GM12878 (cell line): ENCODE data around the gene TOB1. TPM values are rescaled to one million over a fixed set of nuclear protein-coding genes. Genes with fewer than 3 reads are reported as not detected.

Experiments used
- ATAC-seq: fragments of 200-7000 bp; cut with Tn5 transposase; 3 replicates; pipeline ENCODE4 v1.9.1; 2020; ENCODE audit warnings: mild to moderate bottlenecking, moderate library complexity
- BruUV-seq: library from RNA; stranded (reverse); fragments of 400-500 nt; replicated peaks from 2 replicates; lab custom pipeline; 2021; lab: Mats Ljungman, UMichigan
- CTCF ChIA-PET: fragments of 300-600 bp; sonication (Branson Sonifier 250); formaldehyde crosslinking; extraction: SDS; loops from one replicate; lab custom pipeline; 2021; ENCODE audit warnings: inconsistent platforms; lab: Yijun Ruan, JAX
- POLR2A ChIA-PET: fragments of 350-600 bp; formaldehyde crosslinking; extraction: SDS; loops from one replicate; lab custom pipeline; 2021; ENCODE audit warnings: inconsistent platforms; lab: Charles Lee
- RAD21 ChIA-PET: fragments of 300-600 bp; sonication (Branson Sonifier 250); formaldehyde crosslinking; loops from one replicate; lab custom pipeline; 2023; ENCODE audit warnings: antibody characterized with exemption; ENCODE audit not compliant: unreplicated experiment; lab: Charles Lee
- SMC1A ChIA-PET: fragments of 300-600 bp; sonication (Branson Sonifier 250); formaldehyde crosslinking; loops from one replicate; lab custom pipeline; 2023; ENCODE audit not compliant: unreplicated experiment, uncharacterized antibody; lab: Charles Lee
- DNase-seq: peaks from one replicate; pipeline ENCODE4 v3.0.0-alpha.2; 2011; ENCODE audit warnings: low read depth, low spot score
- FAIRE-seq: peaks from 3 replicates; lab custom pipeline; 2011; peaks lifted over from hg19 to GRCh38; lab: Jason Lieb, UNC
- H2AFZ ChIP-seq: 2 replicates; pipeline ENCODE4 v1.6.0; 2011; ENCODE audit warnings: low read depth, low read length, control low read depth; ENCODE audit not compliant: control insufficient read depth
- H3K27ac ChIP-seq: 2 replicates; pipeline ENCODE4 v1.5.1; 2011; ENCODE audit warnings: control low read depth; ENCODE audit not compliant: control insufficient read depth, insufficient read depth
- H3K27me3 ChIP-seq, 2 experiments: replicated peaks in 1 of 2; 2 replicates each; pipeline versions ENCODE4 v1.6.0 to v1.6.1; 2011; ENCODE audit warnings: low read length in 1 of 2; ENCODE audit not compliant: control insufficient read depth in 2 of 2, insufficient read depth in 2 of 2
- H3K36me3 ChIP-seq, 2 experiments: 2 replicates each; pipeline ENCODE4 v1.5.1; 2011; ENCODE audit warnings: low read length in 1 of 2; ENCODE audit not compliant: control insufficient read depth in 2 of 2, insufficient read depth in 2 of 2
- H3K4me1 ChIP-seq: 2 replicates; pipeline ENCODE4 v1.6.1; 2011; ENCODE audit warnings: mild to moderate bottlenecking, low read length, moderate library complexity, mixed read lengths; ENCODE audit not compliant: control insufficient read depth, insufficient read depth
- H3K4me2 ChIP-seq: 2 replicates; pipeline ENCODE4 v1.6.0; 2011; ENCODE audit warnings: control low read depth; ENCODE audit not compliant: control insufficient read depth, insufficient read depth
- H3K4me3 ChIP-seq: fragments of 200-600 bp; sonication (generic); 2 replicates; pipeline ENCODE4 v1.5.1; 2016
- H3K79me2 ChIP-seq: 2 replicates; pipeline ENCODE4 v1.6.0; 2011; ENCODE audit warnings: low read length; ENCODE audit not compliant: control insufficient read depth, insufficient read depth
- H3K9ac ChIP-seq: 2 replicates; pipeline ENCODE4 v1.8.0; 2011; ENCODE audit warnings: low read length, control low read depth, mixed read lengths; ENCODE audit not compliant: control insufficient read depth, insufficient read depth
- H3K9me3 ChIP-seq: replicated peaks from 3 replicates; pipeline ENCODE4 v1.5.1; 2011; ENCODE audit warnings: mild to moderate bottlenecking, low read length; ENCODE audit not compliant: control insufficient read depth, insufficient read depth
- H4K20me1 ChIP-seq: 2 replicates; pipeline ENCODE4 v1.6.0; 2011; ENCODE audit not compliant: control insufficient read depth, insufficient read depth
- ESRRA ChIP-seq: IDR thresholded peaks from 2 replicates; pipeline ENCODE4 v1.6.1; 2012; ENCODE audit warnings: mild to moderate bottlenecking, low read length, improper control_type of control experiment
- IKZF1 ChIP-seq: fragments of 450-650 bp; conservative IDR thresholded peaks from 2 replicates; pipeline ENCODE4 v1.6.1; 2017; ENCODE audit warnings: antibody characterized with exemption, mild to moderate bottlenecking
- NFIC ChIP-seq: IDR thresholded peaks from 2 replicates; pipeline ENCODE4 v1.6.1; 2012; ENCODE audit warnings: low read depth, mild to moderate bottlenecking, inconsistent platforms, low read length, moderate library complexity
- NKRF ChIP-seq: fragments of 450-650 bp; conservative IDR thresholded peaks from 2 replicates; pipeline ENCODE4 v1.6.1; 2017; ENCODE audit warnings: mild to moderate bottlenecking, moderate library complexity
- SREBF1 ChIP-seq: IDR thresholded peaks from 2 replicates; pipeline ENCODE4 v1.6.1; 2012; ENCODE audit warnings: mild to moderate bottlenecking, low read length
- TAF1 ChIP-seq: IDR thresholded peaks from 2 replicates; pipeline ENCODE4 v1.6.1; 2011; ENCODE audit warnings: mild to moderate bottlenecking, low read depth, low read length, borderline replicate concordance
- USF2 ChIP-seq: IDR thresholded peaks from 2 replicates; pipeline ENCODE4 v1.6.1; 2011; ENCODE audit warnings: low read depth, low read length, improper control_type of control experiment, borderline replicate concordance
- WGBS: methylation state at CpG from one replicate; pipeline ENCODE4 v1.1.6; 2016; ENCODE audit warnings: low lambda C conversion rate; ENCODE audit not compliant: insufficient replicate concordance, insufficient coverage; ENCODE audit errors: missing lambda C conversion rate; 5-methylcytosine and 5-hydroxymethylcytosine counted together
- in situ Hi-C: fragments of 300-500 bp; cut with MboI; formaldehyde crosslinking; loops from 9 replicates; pipeline ENCODE4 v1.14.3; 2018; ENCODE audit warnings: mixed read lengths
- intact Hi-C: fragments of 100-400 bp; cut with micrococcal nuclease; formaldehyde crosslinking; loops from one replicate; pipeline ENCODE4 v1.14.2; 2022; ENCODE audit not compliant: unreplicated experiment
- polyA plus RNA-seq, 11 experiments: library from polyadenylated mRNA; depleted of rRNA in 4 of 11; unstranded in 6 of 11; stranded (reverse) in 5 of 11; fragments of >200 nt; fragmentation: Nextera tagmentation in 4 of 11; fragmentation: Illumina TruSeq in 1 of 11; extraction: Ambion mirVana in 4 of 11; extraction: Trizol in 1 of 11; gene quantifications; 1 replicate in 1 of 11; 2 replicates in 10 of 11; pipeline versions ENCODE4 v1.2.1 to v1.2.3, GENCODE V29; 2011 to 2016; ENCODE audit warnings: inconsistent platforms in 2 of 11, missing spikeins in 2 of 11, low read depth in 1 of 11
- total RNA-seq, 4 experiments: library from RNA; depleted of rRNA in 3 of 4; stranded (reverse); fragments of >200 nt in 3 of 4; fragmentation: Illumina TruSeq in 1 of 4; extraction: Trizol in 1 of 4; gene quantifications; 2 replicates each; pipeline versions ENCODE4 v1.2.1 to v1.2.3, GENCODE V29; 2013 to 2021

TOB1 gene
- total and polyA plus RNA-seq, 10 of the 15 experiments (the other 5 are each of a cell fraction or from before 2014, with no cell fraction given): 5.0 to 32.4 (median 13.7) TPM

GRCh38 chr17:50884439-50885311 lies 18.5 kb upstream of the TOB1 start (continued):
- TF ChIP-seq TAF1: no peak

GRCh38 chr17:50883850-50884438 lies 17.8 kb upstream of the TOB1 start:
- Histone ChIP-seq H3K4me3 (no peak overlapping the region), H3K4me2 (no peak overlapping the region), H3K9ac (no peak overlapping the region), H2AFZ (peak overlapping the region; percentile 73), H3K27me3 (no peaks in the 10 kb centered on the region), H3K79me2 (no peaks in the 10 kb centered on the region), H3K4me1 (peaks cover 3% of the 10 kb centered on the region; the same call in 1 of the 2 replicates), H3K27ac (no peak overlapping the region), H4K20me1 (peaks cover 2% of the 10 kb centered on the region; the same call in 1 of the 2 replicates), H3K36me3 (no peaks in the 10 kb centered on the region), H3K9me3 (no peaks in the 10 kb centered on the region; the same call in 2 of the 3 replicates)
- CTCF ChIA-PET: interaction anchor here (1.0 to 1.5 kb wide), 2 partner anchors 21 to 31 kb away, joined by 3 to 6 read pairs; no protein-coding TSS in a partner anchor
- ATAC-seq (peak; percentile 79), DNase-seq (no peak), FAIRE-seq (no peak)
- WGBS: 48% methylated on average over 5 of the region's 5 CpGs
- RAD21 ChIA-PET: no interaction called here
- TF ChIP-seq IKZF1: no peak
- no peak for TF ChIP-seq USF2
- no peak for TF ChIP-seq NFIC
- no peak for TF ChIP-seq SREBF1
- no peak for TF ChIP-seq ESRRA
- TF ChIP-seq NKRF: no peak
- SMC1A ChIA-PET: interaction anchor here (0.6 to 1.5 kb wide), 2 partner anchors 11 to 20 kb away, joined by 3 to 6 read pairs; no protein-coding TSS in a partner anchor
- intact Hi-C loops: no loop called here
- no TSS peak for BruUV-seq
- in situ Hi-C loops: no loop called here
- POLR2A ChIA-PET: interaction anchor here (0.6 to 1.0 kb wide), 2 partner anchors 17 to 125 kb away, joined by 6 read pairs; no protein-coding TSS in a partner anchor
